CD4-positive, alpha-beta T cell treated with Interleukin-6 for 4 hours (primary cell): Measurements from ENCODE around the gene ARG2.

Experiments used
- DNase-seq: peaks from one replicate; pipeline ENCODE4 v3.0.0-alpha.2; 2020; ENCODE audit warnings: mixed read lengths

Gene ARG2

GRCh38 chr14:67694791-67695393, 75.2 kb downstream of the ARG2 start:
- DNase-seq: peak; percentile 65

DNA sequence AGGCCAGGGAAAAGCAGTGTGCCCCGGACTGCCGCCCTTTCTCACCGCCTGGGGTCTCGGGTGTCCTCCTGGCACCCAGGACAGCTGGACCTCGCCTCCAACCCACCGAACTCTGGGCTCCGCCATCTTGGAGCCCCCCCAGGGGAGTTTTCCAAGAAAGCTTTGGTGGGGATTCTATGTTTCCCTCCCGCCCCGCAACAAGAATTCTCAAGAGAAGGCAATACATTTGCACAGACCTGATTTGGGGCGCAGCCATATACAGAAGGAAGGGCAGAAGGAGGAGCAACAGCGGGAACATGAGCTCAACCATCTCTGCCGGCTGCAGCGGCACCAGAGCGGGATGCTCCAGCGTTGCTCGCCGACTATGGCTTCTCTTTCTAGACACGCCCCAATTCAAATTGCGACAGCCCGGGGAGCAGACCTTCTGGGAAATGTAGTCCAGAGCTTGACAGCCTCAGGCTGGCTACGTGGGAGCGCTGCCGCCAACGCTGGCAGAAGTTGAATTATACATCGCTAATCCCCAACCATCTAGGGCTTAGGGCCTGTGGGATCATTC, 75.8 kb downstream of the ARG2 start, which contains the start of gene RDH11:
TSS of gene RDH11 (minus strand) at position 371 of the 556 bp plus-strand sequence. CDS start at position 310, 61 bp downstream.
- peak; percentile 82 for DNase-seq

GRCh38 chr14:67697006-67697405, 77.3 kb downstream of the ARG2 start:
- DNase-seq: no peak

GRCh38 chr14:67698179-67698578, 78.5 kb downstream of the ARG2 start:
- DNase-seq: no peak
